Aorta (tissue), 5 donors: ENCODE measurements around the gene LAP3. TPM values are rescaled to one million over a fixed set of nuclear protein-coding genes. Genes with fewer than 3 reads are reported as not detected.

Source experiments
- ATAC-seq: fragments of 200-7000 bp; cut with Tn5 transposase; one replicate; pipeline ENCODE4 v1.9.1; 2022; ENCODE audit warnings: moderate library complexity; ENCODE audit not compliant: low FRiP score
- DNase-seq, 2 donors: peaks; one replicate each; pipeline ENCODE4 v3.0.0-alpha.2; 2020
- H3K27ac ChIP-seq, 2 donors: one replicate each; pipeline ENCODE4 v1.5.1; 2013; ENCODE audit warnings: low read length in 2 of 2, mild to moderate bottlenecking in 2 of 2, moderate library complexity in 2 of 2, control low read depth in 1 of 2, inconsistent platforms in 1 of 2, low read depth in 1 of 2
- H3K27me3 ChIP-seq, 2 donors: one replicate each; pipeline ENCODE4 v1.6.1; 2013; ENCODE audit warnings: control low read depth in 1 of 2, low read length in 1 of 2, mild to moderate bottlenecking in 1 of 2, moderate library complexity in 1 of 2; ENCODE audit not compliant: insufficient read depth in 2 of 2, control insufficient read depth in 1 of 2
- H3K36me3 ChIP-seq, 2 donors: one replicate each; pipeline ENCODE4 v1.6.1; 2013; ENCODE audit warnings: control low read depth in 1 of 2, low read length in 1 of 2, mild to moderate bottlenecking in 1 of 2; ENCODE audit not compliant: insufficient read depth in 2 of 2, control insufficient read depth in 1 of 2
- H3K4me1 ChIP-seq, 2 donors: one replicate each; pipeline ENCODE4 v1.6.1; 2013; ENCODE audit warnings: low read length in 2 of 2, control low read depth in 1 of 2, mild to moderate bottlenecking in 1 of 2, moderate library complexity in 1 of 2; ENCODE audit not compliant: insufficient read depth in 2 of 2, control insufficient read depth in 1 of 2
- H3K4me3 ChIP-seq, 2 donors: one replicate each; pipeline ENCODE4 v1.5.1; 2013; ENCODE audit warnings: low read length in 2 of 2, control low read depth in 1 of 2, mild to moderate bottlenecking in 1 of 2
- H3K9me3 ChIP-seq: one replicate; pipeline ENCODE4 v1.6.1; 2013; ENCODE audit warnings: mild to moderate bottlenecking, low read length; ENCODE audit not compliant: control insufficient read depth
- WGBS, 2 donors: extraction: QIAGEN DNeasy Blood & Tissue Kit; methylation state at CpG; one replicate each; pipeline ENCODE4 v1.1.7; 2013; 5-methylcytosine and 5-hydroxymethylcytosine counted together
- intact Hi-C, 2 donors: fragments of 100-400 bp; cut with DNase I; formaldehyde crosslinking; loops; one replicate each; pipeline versions ENCODE4 v1.14.2 to v1.15.0; 2022
- polyA plus RNA-seq, 2 donors: library from polyadenylated mRNA; stranded (reverse); fragments of 200-250 nt; gene quantifications; one replicate each; pipeline ENCODE4 v1.2.3, GENCODE V29; 2013
- total RNA-seq, 2 donors: library from RNA; stranded (reverse); fragmentation: NEBNext Ultra II Directional; extraction: Animal tissue kit (Norgen Biotek cat#: 25700); gene quantifications; one replicate each; pipeline ENCODE4 v1.2.1, GENCODE V29; 2021
- donor health status: healthy with polysubstance abuse.
- donor health status: Bipolar disorder and iron deficiency.
- donor health status: DM: no; HTN: no; CAD: no.
- donor health status: DM: no; HTN: no; CAD: no.
- donor health status: DM: yes; HTN: yes; CAD: no.

Gene LAP3
- total and polyA plus RNA-seq, 4 donors, result 36.9 to 93.4 (median 52.6) TPM

DNA sequence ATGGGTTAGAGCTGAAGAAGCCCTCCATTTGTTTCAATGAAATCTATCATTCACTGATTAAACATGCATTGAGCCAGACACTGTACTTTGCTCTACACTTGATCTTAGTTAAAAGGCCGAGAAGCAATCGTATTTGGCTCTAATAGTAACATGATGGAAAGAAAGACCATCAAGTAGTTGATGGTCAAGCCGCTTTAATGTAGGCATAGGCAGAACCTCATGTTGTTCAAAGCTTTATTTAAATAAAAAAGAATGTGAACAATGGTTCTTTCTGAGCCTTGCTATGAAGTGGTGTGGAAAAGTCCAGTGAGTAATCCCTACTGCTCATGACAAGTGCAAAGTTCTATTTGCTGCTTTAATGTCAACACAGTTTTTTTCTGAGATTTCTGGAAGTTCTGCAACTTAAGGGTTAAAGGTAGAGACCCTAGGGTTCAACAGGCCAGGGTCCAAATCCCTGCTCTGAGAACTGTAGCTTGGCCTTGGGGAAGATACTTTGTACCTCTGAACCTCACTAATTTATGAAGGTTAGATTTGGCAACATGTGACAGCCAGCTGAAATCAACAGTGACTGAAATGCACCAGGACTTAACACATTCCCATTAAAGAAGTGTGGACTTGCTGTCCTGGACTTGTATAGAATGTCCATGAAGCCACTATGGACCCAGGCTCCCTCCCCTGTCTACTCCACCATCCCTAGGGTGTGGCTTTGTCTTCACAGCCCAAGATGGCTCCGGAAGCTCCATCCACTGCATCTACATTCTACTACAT, 17.9 kb upstream of the LAP3 start:
- intact Hi-C loops, result no loop called here

GRCh38 chr4:17559709-17560048, 17.3 kb upstream of the LAP3 start:
- Histone ChIP-seq H3K9me3 (no peaks in the 10 kb centered on the region), H3K27ac (no peak overlapping the region), H3K4me3 (no peak overlapping the region), H3K27me3 (no peaks in the 10 kb centered on the region), H3K36me3 (no peaks in the 10 kb centered on the region), H3K4me1 (no peaks in the 10 kb centered on the region)
- ATAC-seq, result no peak
- intact Hi-C loops, result no loop called here
- WGBS, 2 donors, result 93 to 94% methylated on average over 3 of the region's 3 CpGs
- no peak for DNase-seq

More for the DNA sequence above, 17.9 kb upstream of the LAP3 start:
- DNase-seq, result no peak
- Histone ChIP-seq H3K4me1 (no peaks in the 10 kb centered on the region), H3K27ac (no peak overlapping the region), H3K27me3 (no peaks in the 10 kb centered on the region), H3K9me3 (no peaks in the 10 kb centered on the region), H3K36me3 (no peaks in the 10 kb centered on the region), H3K4me3 (no peak overlapping the region)
- WGBS, 2 donors, result 89 to 90% methylated on average over 4 of the region's 4 CpGs
- no peak for ATAC-seq

GRCh38 chr4:17560065-17560673, 16.8 kb upstream of the LAP3 start:
- Histone ChIP-seq H3K36me3 (no peaks in the 10 kb centered on the region), H3K4me3 (no peak overlapping the region), H3K4me1 (no peaks in the 10 kb centered on the region), H3K9me3 (no peaks in the 10 kb centered on the region), H3K27ac (no peak overlapping the region), H3K27me3 (no peaks in the 10 kb centered on the region)
- no peak for ATAC-seq
- intact Hi-C loops, result no loop called here
- no peak for DNase-seq
- 81 to 85% methylated on average over 6 of the region's 6 CpGs for WGBS, 2 donors

GRCh38 chr4:17561195-17561909, 15.6 kb upstream of the LAP3 start:
- WGBS, 2 donors, result 80 to 86% methylated on average over 8 of the region's 8 CpGs
- ATAC-seq (no peak), DNase-seq (no peak)
- intact Hi-C loops, result no loop called here
- H3K27ac ChIP-seq, result no peak overlapping the region
- no peaks in the 10 kb centered on the region for H3K27me3 ChIP-seq
- no peaks in the 10 kb centered on the region for H3K4me1 ChIP-seq
- H3K9me3 ChIP-seq, result no peaks in the 10 kb centered on the region
- H3K4me3 ChIP-seq, result no peak overlapping the region
- H3K36me3 ChIP-seq, result no peaks in the 10 kb centered on the region

- intact Hi-C loops, result no loop called here
- ATAC-seq (no peak), DNase-seq (no peak)
Measured at GRCh38 chr4:17562157-17562556, 14.8 kb upstream of the LAP3 start.

DNA sequence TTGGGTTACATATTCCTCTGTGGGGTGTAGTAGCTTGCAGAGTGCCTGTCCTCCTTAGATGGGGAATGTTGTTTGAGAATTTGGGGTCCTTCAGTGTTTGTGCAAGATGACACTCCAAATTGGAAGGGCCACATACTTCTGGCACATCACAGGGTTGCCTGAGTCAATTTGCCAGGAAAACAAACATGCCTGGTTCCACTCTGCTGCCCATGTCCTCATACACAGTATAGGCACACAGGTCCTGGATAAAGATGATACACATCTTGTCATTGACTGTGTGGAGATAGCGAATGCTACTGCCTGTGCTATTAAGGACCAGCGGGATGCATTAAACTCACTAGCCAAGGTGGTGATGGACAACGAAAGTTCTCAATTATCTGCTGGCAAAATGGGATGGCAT, 11.2 kb upstream of the LAP3 start:
- DNase-seq, result no peak
- no peaks in the 10 kb centered on the region for H3K4me1 ChIP-seq
- H3K9me3 ChIP-seq, result no peaks in the 10 kb centered on the region
- H3K27ac ChIP-seq, result no peak overlapping the region
- no peak for ATAC-seq
- H3K27me3 ChIP-seq, result no peaks in the 10 kb centered on the region
- intact Hi-C loops, result no loop called here
- no peaks in the 10 kb centered on the region for H3K36me3 ChIP-seq
- WGBS, 2 donors, result 88 to 92% methylated on average over 3 of the region's 3 CpGs
- no peak overlapping the region for H3K4me3 ChIP-seq

More at GRCh38 chr4:17562157-17562556, 14.8 kb upstream of the LAP3 start:
- 71 to 73% methylated on average over 1 of the region's 1 CpG for WGBS, 2 donors
- no peaks in the 10 kb centered on the region for H3K9me3 ChIP-seq
- H3K4me1 ChIP-seq, result no peaks in the 10 kb centered on the region
- no peaks in the 10 kb centered on the region for H3K27me3 ChIP-seq
- no peaks in the 10 kb centered on the region for H3K36me3 ChIP-seq
- no peak overlapping the region for H3K27ac ChIP-seq
- no peak overlapping the region for H3K4me3 ChIP-seq

GRCh38 chr4:17567271-17567670, 9.7 kb upstream of the LAP3 start:
- Histone ChIP-seq H3K27me3 (no peaks in the 10 kb centered on the region), H3K9me3 (no peaks in the 10 kb centered on the region), H3K36me3 (no peaks in the 10 kb centered on the region), H3K27ac (no peak overlapping the region), H3K4me1 (no peaks in the 10 kb centered on the region), H3K4me3 (no peak overlapping the region)
- DNase-seq (no peak), ATAC-seq (no peak)
- intact Hi-C loops, result no loop called here
- 69 to 74% methylated on average over 2 of the region's 2 CpGs for WGBS, 2 donors

DNA sequence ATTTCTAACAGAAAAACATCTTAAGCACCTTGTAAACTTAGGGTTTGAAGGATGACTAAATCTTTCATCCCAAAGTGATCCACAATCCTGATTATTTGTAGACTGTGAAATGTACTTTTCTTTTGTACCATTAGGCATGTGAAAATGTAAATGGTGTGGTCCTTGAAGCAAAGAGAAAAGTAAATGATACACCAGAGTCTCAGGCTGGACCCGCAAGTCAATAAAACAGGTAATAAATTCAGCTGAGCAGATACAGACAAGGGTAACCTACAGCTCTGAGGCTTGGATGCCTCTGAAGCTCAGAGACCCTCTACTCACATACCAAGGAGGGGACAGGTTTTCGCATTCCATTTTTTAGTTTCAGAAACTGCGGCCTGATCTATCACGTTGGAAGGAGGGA, 2.8 kb upstream of the LAP3 start:
- ATAC-seq, result no peak
- no peak overlapping the region for H3K4me3 ChIP-seq
- intact Hi-C loops, result loop anchor here in 1 of 2 donors (10.0 kb wide), 1 partner anchor 451 kb away; the partner anchor contains the start of gene LCORL
- no peaks in the 10 kb centered on the region for H3K36me3 ChIP-seq
- no peak for DNase-seq
- WGBS, 2 donors, result 88 to 93% methylated on average over 4 of the region's 4 CpGs
- H3K9me3 ChIP-seq, result no peaks in the 10 kb centered on the region
- H3K4me1 ChIP-seq, result no peaks in the 10 kb centered on the region
- H3K27me3 ChIP-seq, result no peaks in the 10 kb centered on the region
- H3K27ac ChIP-seq, result no peak overlapping the region
